ENCODE measurements around the gene GAST. TPM values are rescaled to one million over a fixed set of nuclear protein-coding genes. Genes with fewer than 3 reads are reported as not detected.

GAST gene
- total RNA-seq, 2 donors from 2014 or later: not detected

- intact Hi-C loops (cut with DNase I): no loop called here
- H3K9me3 ChIP-seq: no peaks in the 10 kb centered on the region
- no peak overlapping the region for H3K4me3 ChIP-seq
- H3K4me1 ChIP-seq (replicated peaks): no peaks in the 10 kb centered on the region
- no peaks in the 10 kb centered on the region for H3K27me3 ChIP-seq (replicated peaks; ENCODE audit: insufficient read depth)
- no peak for DNase-seq (ENCODE audit: low spot score)
- TF ChIP-seq, protein P1, sequence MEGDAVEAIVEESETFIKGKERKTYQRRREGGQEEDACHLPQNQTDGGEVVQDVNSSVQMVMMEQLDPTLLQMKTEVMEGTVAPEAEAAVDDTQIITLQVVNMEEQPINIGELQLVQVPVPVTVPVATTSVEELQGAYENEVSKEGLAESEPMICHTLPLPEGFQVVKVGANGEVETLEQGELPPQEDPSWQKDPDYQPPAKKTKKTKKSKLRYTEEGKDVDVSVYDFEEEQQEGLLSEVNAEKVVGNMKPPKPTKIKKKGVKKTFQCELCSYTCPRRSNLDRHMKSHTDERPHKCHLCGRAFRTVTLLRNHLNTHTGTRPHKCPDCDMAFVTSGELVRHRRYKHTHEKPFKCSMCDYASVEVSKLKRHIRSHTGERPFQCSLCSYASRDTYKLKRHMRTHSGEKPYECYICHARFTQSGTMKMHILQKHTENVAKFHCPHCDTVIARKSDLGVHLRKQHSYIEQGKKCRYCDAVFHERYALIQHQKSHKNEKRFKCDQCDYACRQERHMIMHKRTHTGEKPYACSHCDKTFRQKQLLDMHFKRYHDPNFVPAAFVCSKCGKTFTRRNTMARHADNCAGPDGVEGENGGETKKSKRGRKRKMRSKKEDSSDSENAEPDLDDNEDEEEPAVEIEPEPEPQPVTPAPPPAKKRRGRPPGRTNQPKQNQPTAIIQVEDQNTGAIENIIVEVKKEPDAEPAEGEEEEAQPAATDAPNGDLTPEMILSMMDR (IDR thresholded peaks at IDR 0.05): no peak
- TF ChIP-seq POLR2A (IDR thresholded peaks at IDR 0.05) (no peak), POLR2AphosphoS5 (IDR thresholded peaks at IDR 0.05) (no peak)
- WGBS: 80% methylated on average over 9 of the region's 9 CpGs
- no peak overlapping the region for H3K27ac ChIP-seq
- no peaks in the 10 kb centered on the region for H3K36me3 ChIP-seq
Measured at GRCh38 chr17:41741709-41742108, 29.6 kb downstream of the GAST start.

DNA sequence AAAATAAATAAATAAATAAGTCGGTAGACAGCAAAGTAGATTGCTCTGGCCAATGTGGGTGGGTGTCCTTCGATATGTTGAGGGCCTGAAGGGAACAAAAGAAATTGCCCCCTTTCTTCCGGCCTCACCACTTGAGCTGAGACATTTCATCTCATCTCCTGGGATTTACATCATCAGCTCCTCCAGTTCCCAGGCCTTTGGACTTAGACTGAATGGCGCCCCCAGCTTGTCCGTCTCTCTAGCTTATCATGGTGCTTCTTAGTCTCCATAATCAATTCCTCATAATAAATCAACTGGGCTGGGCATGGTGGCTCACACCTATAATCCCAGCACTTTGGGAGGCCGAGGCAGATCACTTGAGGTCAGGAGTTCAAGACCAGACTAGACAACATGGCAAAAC is 36.1 kb downstream of the GAST start:
- 92% methylated on average over 6 of the region's 6 CpGs for WGBS
- TF ChIP-seq POLR2AphosphoS5 (IDR thresholded peaks at IDR 0.05): no peak
- TF ChIP-seq, protein P1 (IDR thresholded peaks at IDR 0.05): no peak
- no peak for TF ChIP-seq POLR2A (IDR thresholded peaks at IDR 0.05)
- H3K27me3 ChIP-seq (replicated peaks; ENCODE audit: insufficient read depth): no peaks in the 10 kb centered on the region

DNA sequence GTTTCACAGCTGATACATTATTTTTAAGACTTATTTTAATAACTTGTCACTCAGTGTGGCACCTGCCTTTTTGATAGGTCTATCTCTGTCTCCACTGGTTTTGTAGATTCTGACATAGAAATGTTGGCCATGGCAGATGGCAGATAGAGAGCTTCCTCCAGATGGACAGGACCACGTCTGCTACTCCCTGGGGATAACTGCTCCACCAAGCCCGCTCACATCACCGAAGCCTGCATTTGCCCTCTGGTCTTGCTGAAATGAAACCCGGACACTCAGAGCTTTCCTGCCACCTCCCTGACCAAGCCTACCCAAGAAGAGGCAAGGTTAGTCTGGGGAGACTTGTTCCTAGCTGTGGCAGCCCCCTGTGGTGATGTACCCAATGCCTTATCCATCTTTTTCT is 38.7 kb downstream of the GAST start:
- H3K4me1 ChIP-seq (replicated peaks): no peaks in the 10 kb centered on the region
- no peaks in the 10 kb centered on the region for H3K27me3 ChIP-seq (replicated peaks; ENCODE audit: insufficient read depth)
- H3K4me3 ChIP-seq: no peak overlapping the region
- H3K27ac ChIP-seq: no peak overlapping the region
- 82% methylated on average over 4 of the region's 4 CpGs for WGBS
- H3K9me3 ChIP-seq: no peaks in the 10 kb centered on the region
- intact Hi-C loops (cut with DNase I): no loop called here
- peaks cover 0 to 8% of the 10 kb centered on the region in 2 donors for H3K36me3 ChIP-seq
- no peak for TF ChIP-seq POLR2A (IDR thresholded peaks at IDR 0.05)
- TF ChIP-seq, protein P1 (IDR thresholded peaks at IDR 0.05): no peak
- no peak for TF ChIP-seq POLR2AphosphoS5 (IDR thresholded peaks at IDR 0.05)
- no peak for DNase-seq (ENCODE audit: low spot score)

More for the DNA sequence above, 36.1 kb downstream of the GAST start:
- no peaks in the 10 kb centered on the region for H3K36me3 ChIP-seq
- H3K4me1 ChIP-seq (replicated peaks): no peaks in the 10 kb centered on the region
- no peaks in the 10 kb centered on the region for H3K9me3 ChIP-seq
- no peak overlapping the region for H3K27ac ChIP-seq
- no peak overlapping the region for H3K4me3 ChIP-seq
- intact Hi-C loops (cut with DNase I): no loop called here
- no peak for DNase-seq (ENCODE audit: low spot score)

DNA sequence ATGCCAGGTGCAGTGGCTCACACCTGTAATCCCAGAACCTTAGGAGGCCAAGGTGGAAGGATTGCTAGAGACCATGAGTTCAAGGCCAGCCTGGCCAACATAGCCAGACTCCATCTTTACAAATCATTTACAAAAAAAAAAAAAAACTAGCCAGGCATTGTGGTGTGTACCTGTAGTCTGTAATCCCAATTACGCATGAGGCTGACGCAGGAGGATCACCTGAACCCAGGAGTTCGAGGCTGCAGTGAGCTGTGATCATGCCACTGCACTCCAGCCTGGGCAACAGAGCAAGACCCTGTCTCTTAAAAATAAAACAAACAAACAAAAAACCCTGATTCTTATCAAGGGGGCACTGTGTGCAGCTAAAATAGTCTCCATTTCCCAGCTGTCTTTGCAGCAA is 39.2 kb downstream of the GAST start:
- Histone ChIP-seq H3K4me3 (no peak overlapping the region), H3K9me3 (no peaks in the 10 kb centered on the region), H3K27ac (no peak overlapping the region), H3K36me3 (peaks cover 0 to 11% of the 10 kb centered on the region in 2 donors), H3K4me1 (replicated peaks) (no peaks in the 10 kb centered on the region), H3K27me3 (replicated peaks; ENCODE audit: insufficient read depth) (no peaks in the 10 kb centered on the region)
- TF ChIP-seq POLR2A (IDR thresholded peaks at IDR 0.05): no peak
- intact Hi-C loops (cut with DNase I): no loop called here
- DNase-seq (ENCODE audit: low spot score): no peak
- WGBS: 52% methylated on average over 3 of the region's 3 CpGs

DNA sequence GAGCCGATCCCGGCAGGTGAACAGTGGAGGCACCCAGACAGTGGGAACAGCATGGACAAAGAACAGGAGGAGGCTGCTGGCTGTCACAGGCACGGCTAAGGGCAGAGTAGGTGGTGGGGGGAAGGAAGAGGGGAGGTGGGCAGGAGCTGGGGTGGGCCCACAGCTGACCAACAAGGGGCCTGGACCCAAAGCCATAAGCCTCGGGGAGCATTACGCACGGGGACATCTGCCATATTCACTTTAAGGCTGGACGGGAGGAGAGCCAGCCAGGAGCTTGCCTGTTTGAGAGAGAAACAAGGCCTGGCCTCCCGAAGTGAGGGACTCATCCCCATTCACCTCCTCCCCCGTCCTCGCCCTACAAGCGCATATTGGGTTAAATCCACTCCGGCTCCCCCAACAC is 41.9 kb downstream of the GAST start:
- whole genome bisulfite sequencing: 73% methylated on average over 11 of the region's 12 CpGs
- TF ChIP-seq POLR2A (IDR thresholded peaks at IDR 0.05) (no peak), POLR2AphosphoS5 (IDR thresholded peaks at IDR 0.05) (no peak)
- TF ChIP-seq, protein P1 (IDR thresholded peaks at IDR 0.05): no peak
- Histone ChIP-seq H3K9me3 (no peaks in the 10 kb centered on the region), H3K36me3 (peaks cover 0 to 11% of the 10 kb centered on the region in 2 donors), H3K27ac (no peak overlapping the region), H3K4me3 (no peak overlapping the region), H3K27me3 (replicated peaks; ENCODE audit: insufficient read depth) (no peaks in the 10 kb centered on the region), H3K4me1 (replicated peaks) (no peaks in the 10 kb centered on the region)
- DNase-seq (ENCODE audit: low spot score): no peak
- intact Hi-C loops (cut with DNase I): no loop called here

Data from prostate gland (tissue), 2 donors.